OCI-LY3 (cell line): ENCODE measurements around the gene PPIH.

Source experiments
- CTCF ChIP-seq: fragments of 200-600, 300-600 bp; sonication (generic); IDR thresholded peaks from 2 replicates; pipeline ENCODE4 v1.5.1; 2014; ENCODE audit warnings: antibody characterized with exemption, low read length, low read depth
- EZH2phosphoT487 ChIP-seq: fragments of 200-600 bp; shearing (Covaris generic); IDR thresholded peaks from 2 replicates; pipeline ENCODE4 v1.6.1; 2018; ENCODE audit warnings: antibody characterized with exemption, mixed run types, low read depth

GRCh38 chr1:42692461-42692860 lies 34.2 kb downstream of the PPIH start:
- TF ChIP-seq CTCF (no peak), EZH2phosphoT487 (no peak)
